Measurements from ENCODE around the gene STK31.
"Not testable (repeated sequence)": the region's sequence is repeated elsewhere in the genome, so short reads cannot be mapped to it uniquely, and the experiment has no call there.

The STK31 gene

GRCh38 chr7:23714579-23714978 is 4.6 kb downstream of the STK31 start:
- DNase-seq = no peak

GRCh38 chr7:23715099-23715498 is 5.1 kb downstream of the STK31 start:
- no peak for DNase-seq

- no peak for DNase-seq
Measured at GRCh38 chr7:23717788-23718187, 7.8 kb downstream of the STK31 start.

- no peak for DNase-seq
Measured at GRCh38 chr7:23721456-23721855, 11.4 kb downstream of the STK31 start.

- not testable (repeated sequence) for DNase-seq
Measured at GRCh38 chr7:23722587-23723216, 12.7 kb downstream of the STK31 start.

- not testable (repeated sequence) for DNase-seq
Measured at GRCh38 chr7:23724113-23724512, 14.1 kb downstream of the STK31 start.

- no peak for DNase-seq
Measured at GRCh38 chr7:23742051-23742450, 32.0 kb downstream of the STK31 start.

GRCh38 chr7:23743226-23743625 is 33.2 kb downstream of the STK31 start:
- DNase-seq = no peak

- DNase-seq = no peak
Measured at GRCh38 chr7:23746629-23747028, 36.6 kb downstream of the STK31 start.

GRCh38 chr7:23751852-23752251 is 41.8 kb downstream of the STK31 start:
- no peak for DNase-seq

- not testable (repeated sequence) for DNase-seq
Measured at GRCh38 chr7:23758839-23759238, 48.8 kb downstream of the STK31 start.

GRCh38 chr7:23759671-23760391 is 49.8 kb downstream of the STK31 start:
- DNase-seq = no peak

- DNase-seq = no peak
Measured at GRCh38 chr7:23765943-23766342, 55.9 kb downstream of the STK31 start.

- no peak for DNase-seq
Measured at GRCh38 chr7:23767514-23767913, 57.5 kb downstream of the STK31 start.

- DNase-seq = no peak
Measured at GRCh38 chr7:23768022-23768421, 58.0 kb downstream of the STK31 start.

- DNase-seq = not testable (repeated sequence)
Measured at GRCh38 chr7:23779185-23779800, 69.3 kb downstream of the STK31 start.

GRCh38 chr7:23783115-23783514 is 73.1 kb downstream of the STK31 start:
- no peak for DNase-seq

- no peak for DNase-seq
Measured at GRCh38 chr7:23787272-23787671, 77.3 kb downstream of the STK31 start.

GRCh38 chr7:23788843-23789242 is 78.8 kb downstream of the STK31 start:
- no peak for DNase-seq

GRCh38 chr7:23791721-23792120 is 81.7 kb downstream of the STK31 start:
- DNase-seq = no peak

GRCh38 chr7:23802720-23803397 is 92.8 kb downstream of the STK31 start:
- no peak for DNase-seq

- no peak for DNase-seq
Measured at GRCh38 chr7:23804707-23805106, 94.7 kb downstream of the STK31 start.

- no peak for DNase-seq
Measured at GRCh38 chr7:23808421-23808820, 98.4 kb downstream of the STK31 start.

GRCh38 chr7:23810099-23810498 is 100.1 kb downstream of the STK31 start:
- DNase-seq = no peak
